Measurements from ENCODE around the gene DGKB.

The DGKB gene

GRCh38 chr7:14766747-14767146, 135.8 kb downstream of the DGKB start:
- H3K4me3 ChIP-seq, result no peak overlapping the region
- H3K27ac ChIP-seq, result no peak overlapping the region

GRCh38 chr7:14765731-14766130, 136.8 kb downstream of the DGKB start:
- no peak overlapping the region for H3K4me3 ChIP-seq
- no peak overlapping the region for H3K27ac ChIP-seq

GRCh38 chr7:14762561-14762960, 140.0 kb downstream of the DGKB start:
- no peak overlapping the region for H3K4me3 ChIP-seq
- H3K27ac ChIP-seq, result no peak overlapping the region

GRCh38 chr7:14761510-14762296, 140.8 kb downstream of the DGKB start:
- Histone ChIP-seq H3K4me3 (no peak overlapping the region), H3K27ac (no peak overlapping the region)

GRCh38 chr7:14760730-14761478, 141.6 kb downstream of the DGKB start:
- Histone ChIP-seq H3K27ac (no peak overlapping the region), H3K4me3 (no peak overlapping the region)

- no peak overlapping the region for H3K27ac ChIP-seq
- H3K4me3 ChIP-seq, result no peak overlapping the region
These were observed 142.8 kb downstream of the DGKB start for GRCh38 chr7:14759785-14760184.

GRCh38 chr7:14754631-14755030, 147.9 kb downstream of the DGKB start:
- no peak overlapping the region for H3K4me3 ChIP-seq
- H3K27ac ChIP-seq, result no peak overlapping the region

GRCh38 chr7:14752301-14752700, 150.2 kb downstream of the DGKB start:
- no peak overlapping the region for H3K27ac ChIP-seq
- no peak overlapping the region for H3K4me3 ChIP-seq

GRCh38 chr7:14751461-14751860, 151.1 kb downstream of the DGKB start:
- no peak overlapping the region for H3K27ac ChIP-seq
- H3K4me3 ChIP-seq, result no peak overlapping the region

GRCh38 chr7:14748461-14748860, 154.1 kb downstream of the DGKB start:
- Histone ChIP-seq H3K27ac (no peak overlapping the region), H3K4me3 (no peak overlapping the region)

- Histone ChIP-seq H3K27ac (no peak overlapping the region), H3K4me3 (no peak overlapping the region)
These were observed 154.8 kb downstream of the DGKB start for GRCh38 chr7:14747701-14748100.

GRCh38 chr7:14745076-14745475, 157.5 kb downstream of the DGKB start:
- no peak overlapping the region for H3K27ac ChIP-seq
- no peak overlapping the region for H3K4me3 ChIP-seq

GRCh38 chr7:14740606-14741005, 161.9 kb downstream of the DGKB start:
- H3K27ac ChIP-seq, result no peak overlapping the region

GRCh38 chr7:14739841-14740185, 162.7 kb downstream of the DGKB start:
- H3K4me3 ChIP-seq, result no peak overlapping the region

More at GRCh38 chr7:14740606-14741005, 161.9 kb downstream of the DGKB start:
- H3K4me3 ChIP-seq, result no peak overlapping the region

GRCh38 chr7:14739168-14739840, 163.2 kb downstream of the DGKB start:
- Histone ChIP-seq H3K4me3 (no peak overlapping the region), H3K27ac (no peak overlapping the region)

More at GRCh38 chr7:14739841-14740185, 162.7 kb downstream of the DGKB start:
- no peak overlapping the region for H3K27ac ChIP-seq

GRCh38 chr7:14738086-14738485, 164.5 kb downstream of the DGKB start:
- H3K4me3 ChIP-seq, result no peak overlapping the region
- no peak overlapping the region for H3K27ac ChIP-seq

- no peak overlapping the region for H3K4me3 ChIP-seq
- H3K27ac ChIP-seq, result no peak overlapping the region
These were observed 167.7 kb downstream of the DGKB start for GRCh38 chr7:14734839-14735321.

GRCh38 chr7:14720785-14721184, 181.8 kb downstream of the DGKB start:
- H3K27ac ChIP-seq, result no peak overlapping the region
- no peak overlapping the region for H3K4me3 ChIP-seq

- Histone ChIP-seq H3K27ac (no peak overlapping the region), H3K4me3 (no peak overlapping the region)
These were observed 184.7 kb downstream of the DGKB start for GRCh38 chr7:14717816-14718215.

GRCh38 chr7:14717169-14717568, 185.4 kb downstream of the DGKB start:
- Histone ChIP-seq H3K27ac (no peak overlapping the region), H3K4me3 (no peak overlapping the region)

Measured in skin epidermis (tissue), 12 donors.